SHP77 (cell line): ENCODE results near the gene OCLN.
"Not testable (repeated sequence)": the region's sequence is repeated elsewhere in the genome, so short reads cannot be mapped to it uniquely, and the experiment has no call there.

Experiments
- DNase-seq, 2 experiments: peaks; one replicate each; lab custom pipeline; 2025; lab: John Stamatoyannopoulos, UW

Gene OCLN

GRCh38 chr5:69491027-69491426 lies 1.6 kb upstream of the OCLN start:
- no peak for DNase-seq

GRCh38 chr5:69491838-69492390 lies 676 bp upstream of the OCLN start:
- DNase-seq = no peak

GRCh38 chr5:69492923-69493395 lies 369 bp downstream of the OCLN start:
- peak; percentile 15 to 20 for DNase-seq

- DNase-seq = peak in 1 of 2 experiments; percentile 5
These were observed 975 bp downstream of the OCLN start for GRCh38 chr5:69493396-69494133.

GRCh38 chr5:69494452-69494851 lies 1.9 kb downstream of the OCLN start:
- DNase-seq = no peak

GRCh38 chr5:69497006-69497520 lies 4.5 kb downstream of the OCLN start:
- no peak for DNase-seq

GRCh38 chr5:69498384-69498783 lies 5.8 kb downstream of the OCLN start:
- no peak for DNase-seq

GRCh38 chr5:69502367-69502766 lies 9.8 kb downstream of the OCLN start:
- no peak for DNase-seq

- DNase-seq = no peak
These were observed 10.3 kb downstream of the OCLN start for GRCh38 chr5:69502767-69503488.

GRCh38 chr5:69504036-69504435 lies 11.4 kb downstream of the OCLN start:
- no peak for DNase-seq

- DNase-seq = no peak
These were observed 12.7 kb downstream of the OCLN start for GRCh38 chr5:69505306-69505705.

GRCh38 chr5:69509212-69509611 lies 16.6 kb downstream of the OCLN start:
- DNase-seq = no peak

- no peak for DNase-seq
These were observed 18.1 kb downstream of the OCLN start for GRCh38 chr5:69510694-69511093.

GRCh38 chr5:69512740-69513260 lies 20.2 kb downstream of the OCLN start:
- DNase-seq = no peak

- DNase-seq = not testable (repeated sequence)
These were observed 23.0 kb downstream of the OCLN start for GRCh38 chr5:69515570-69515969.

- DNase-seq = no peak
These were observed 24.2 kb downstream of the OCLN start for GRCh38 chr5:69516769-69517168.

GRCh38 chr5:69517763-69518212 lies 25.2 kb downstream of the OCLN start:
- DNase-seq = peak; percentile 37 to 50

- no peak for DNase-seq
These were observed 26.7 kb downstream of the OCLN start for GRCh38 chr5:69519285-69519684.

GRCh38 chr5:69522035-69522434 lies 29.4 kb downstream of the OCLN start:
- DNase-seq = no peak

GRCh38 chr5:69525490-69525889 lies 32.9 kb downstream of the OCLN start:
- no peak for DNase-seq

- DNase-seq = no peak
These were observed 34.1 kb downstream of the OCLN start for GRCh38 chr5:69526660-69527059.

- DNase-seq = no peak
These were observed 34.7 kb downstream of the OCLN start for GRCh38 chr5:69527128-69527770.
